HCT116 (cell line): ENCODE measurements around the gene DIO3. TPM values are rescaled to one million over a fixed set of nuclear protein-coding genes. Genes with fewer than 3 reads are reported as not detected.
A peak's percentile ranks its signal among the peaks of the same experiment; 100 is the strongest.

ENCODE experiments used
- ATAC-seq: fragments of 200-7000 bp; cut with Tn5 transposase; 2 replicates; pipeline ENCODE4 v1.9.1; 2020; ENCODE audit warnings: mild to moderate bottlenecking, moderate library complexity
- BruUV-seq: library from RNA; stranded (reverse); fragments of 400-500 nt; replicated peaks from 2 replicates; lab custom pipeline; 2021; lab: Mats Ljungman, UMichigan
- CTCF ChIA-PET: fragments of 300-600 bp; sonication (Branson Sonifier 250); formaldehyde crosslinking; loops from one replicate; lab custom pipeline; 2021; ENCODE audit warnings: antibody characterized with exemption; lab: Charles Lee
- POLR2A ChIA-PET: fragments of 300-600, 350-600 bp; sonication (Branson Sonifier 250); formaldehyde crosslinking; loops from one replicate; lab custom pipeline; 2021; ENCODE audit warnings: antibody characterized with exemption; lab: Charles Lee
- RAD21 ChIA-PET, 2 experiments: fragments of 300-600 bp; sonication (Branson Sonifier 250); formaldehyde crosslinking; loops; one replicate each; lab custom pipeline; 2023; ENCODE audit warnings: low total read pairs in 2 of 2; ENCODE audit not compliant: uncharacterized antibody in 2 of 2, unreplicated experiment in 2 of 2, low non-redundant PET in 1 of 2; lab: Charles Lee
- DNase-seq: peaks from one replicate; pipeline ENCODE4 v3.0.0-alpha.2; 2010; ENCODE audit warnings: low read depth, low spot score
- H2AFZ ChIP-seq: fragments of 200-600 bp; shearing (Covaris generic), sonication (generic); 2 replicates; pipeline ENCODE4 v1.6.1; 2017; ENCODE audit warnings: low read depth, mixed run types, mixed read lengths, antibody characterized with exemption, low read length; ENCODE audit not compliant: poor library complexity, severe bottlenecking
- H3K27ac ChIP-seq: 2 replicates; pipeline ENCODE4 v1.5.1; 2012; ENCODE audit warnings: low read depth, low read length
- H3K27me3 ChIP-seq: fragments of 200-600 bp; sonication (generic); 2 replicates; pipeline ENCODE4 v1.6.1; 2016; ENCODE audit warnings: mixed run types, low read length, mixed read lengths; ENCODE audit not compliant: insufficient read depth
- H3K36me3 ChIP-seq, 2 experiments: fragments of 200-500 bp in 1 of 2; fragments of 200-600 bp in 1 of 2; sonication (Bioruptor generic) in 1 of 2; sonication (generic) in 1 of 2; 2 replicates each; pipeline versions ENCODE4 v1.5.1 to v1.6.1; 2014 to 2016; ENCODE audit warnings: low read length in 2 of 2, inconsistent platforms in 1 of 2, mixed read lengths in 1 of 2, mixed run types in 1 of 2; ENCODE audit not compliant: insufficient read depth in 2 of 2, control insufficient read depth in 1 of 2
- H3K4me1 ChIP-seq, 2 experiments: fragments of 200-600 bp in 1 of 2; sonication (generic) in 1 of 2; 2 replicates each; pipeline versions ENCODE4 v1.5.1 to v1.6.1; 2012 to 2017; ENCODE audit warnings: low read length in 2 of 2, inconsistent platforms in 1 of 2, mild to moderate bottlenecking in 1 of 2, mixed read lengths in 1 of 2, mixed run types in 1 of 2, moderate library complexity in 1 of 2; ENCODE audit not compliant: insufficient read depth in 2 of 2, control insufficient read depth in 1 of 2
- H3K4me2 ChIP-seq: fragments of 200-600 bp; sonication (generic); 2 replicates; pipeline ENCODE4 v1.6.1; 2017; ENCODE audit warnings: mixed run types, low read length, mixed read lengths
- H3K4me3 ChIP-seq, 2 experiments: fragments of 200-600 bp in 1 of 2; sonication (generic) in 1 of 2; replicated peaks in 1 of 2; 2 replicates each; pipeline ENCODE4 v1.5.1; 2011 to 2016; ENCODE audit warnings: low read length in 2 of 2, control low read depth in 1 of 2, low read depth in 1 of 2, mild to moderate bottlenecking in 1 of 2, mixed read lengths in 1 of 2, mixed run types in 1 of 2
- H3K79me2 ChIP-seq: fragments of 200-600 bp; sonication (generic); 2 replicates; pipeline ENCODE4 v1.6.1; 2017; ENCODE audit warnings: mild to moderate bottlenecking, mixed run types, low read length, moderate library complexity, mixed read lengths; ENCODE audit not compliant: insufficient read depth
- H3K9ac ChIP-seq: fragments of 200-600 bp; sonication (generic); 2 replicates; pipeline ENCODE4 v1.6.1; 2016; ENCODE audit warnings: low read length, mixed read lengths
- H3K9me2 ChIP-seq: fragments of 200-600 bp; sonication (generic), shearing (Covaris generic); 2 replicates; pipeline ENCODE4 v1.6.1; 2017; ENCODE audit warnings: mixed run types, mild to moderate bottlenecking, moderate library complexity; ENCODE audit not compliant: insufficient read depth
- H3K9me3 ChIP-seq, 2 experiments: fragments of 200-500 bp in 1 of 2; fragments of 200-600 bp in 1 of 2; sonication (Bioruptor generic) in 1 of 2; sonication (generic) in 1 of 2; 2 replicates each; pipeline ENCODE4 v1.6.1; 2014 to 2017; ENCODE audit warnings: low read length in 2 of 2, mixed read lengths in 2 of 2, inconsistent platforms in 1 of 2, low read depth in 1 of 2, mild to moderate bottlenecking in 1 of 2, mixed run types in 1 of 2, moderate library complexity in 1 of 2; ENCODE audit not compliant: control insufficient read depth in 1 of 2, insufficient read depth in 1 of 2
- H4K20me1 ChIP-seq: fragments of 200-600 bp; sonication (generic), shearing (Covaris generic); 2 replicates; pipeline ENCODE4 v1.6.1; 2017; ENCODE audit warnings: mixed run types, mild to moderate bottlenecking, moderate library complexity; ENCODE audit not compliant: insufficient read depth
- CBX3 ChIP-seq: IDR thresholded peaks from 2 replicates; pipeline ENCODE4 v1.6.1; 2012; ENCODE audit warnings: low read depth
- EGR1 ChIP-seq: IDR thresholded peaks from 2 replicates; pipeline ENCODE4 v1.6.1; 2012; ENCODE audit warnings: low read depth
- MAX ChIP-seq: IDR thresholded peaks from 2 replicates; pipeline ENCODE4 v1.6.1; 2012
- POLR2A ChIP-seq: IDR thresholded peaks from 2 replicates; pipeline ENCODE4 v1.7.0; 2011; ENCODE audit warnings: borderline replicate concordance; ENCODE audit not compliant: insufficient read depth, insufficient read length; ENCODE audit errors: extremely low read depth
- SIN3A ChIP-seq: IDR thresholded peaks from 2 replicates; pipeline ENCODE4 v1.6.1; 2012; ENCODE audit warnings: low read depth
- ZNF274 ChIP-seq: fragments of 200-500 bp; sonication (Bioruptor generic); IDR thresholded peaks from 2 replicates; pipeline ENCODE4 v1.6.1; 2014; ENCODE audit warnings: mild to moderate bottlenecking, low read depth, low read length, inconsistent platforms
- intact Hi-C: fragments of 100-400 bp; cut with micrococcal nuclease; formaldehyde crosslinking; loops from 2 replicates; pipeline ENCODE4 v1.10.0; 2022
- total RNA-seq: library from RNA; stranded (reverse); gene quantifications from one replicate; pipeline ENCODE4 v1.2.1, GENCODE V29; 2021; ENCODE audit not compliant: unreplicated experiment
- TF ChIP-seq, protein P1 (sequence below), 3 experiments: fragments of 200-600 bp in 1 of 3; sonication (generic) in 1 of 3; IDR thresholded peaks in 2 of 3; conservative IDR thresholded peaks in 1 of 3; 2 replicates each; pipeline ENCODE4 v1.5.1; 2012 to 2017; ENCODE audit warnings: low read depth in 2 of 3, low read length in 2 of 3, antibody characterized with exemption in 1 of 3, borderline replicate concordance in 1 of 3, control low read depth in 1 of 3, mild to moderate bottlenecking in 1 of 3, mixed read lengths in 1 of 3, mixed run types in 1 of 3, moderate library complexity in 1 of 3; ENCODE audit not compliant: insufficient read depth in 1 of 3

Gene DIO3
- total RNA-seq, 1 experiment from 2014 or later: 0.34 TPM

DNA sequence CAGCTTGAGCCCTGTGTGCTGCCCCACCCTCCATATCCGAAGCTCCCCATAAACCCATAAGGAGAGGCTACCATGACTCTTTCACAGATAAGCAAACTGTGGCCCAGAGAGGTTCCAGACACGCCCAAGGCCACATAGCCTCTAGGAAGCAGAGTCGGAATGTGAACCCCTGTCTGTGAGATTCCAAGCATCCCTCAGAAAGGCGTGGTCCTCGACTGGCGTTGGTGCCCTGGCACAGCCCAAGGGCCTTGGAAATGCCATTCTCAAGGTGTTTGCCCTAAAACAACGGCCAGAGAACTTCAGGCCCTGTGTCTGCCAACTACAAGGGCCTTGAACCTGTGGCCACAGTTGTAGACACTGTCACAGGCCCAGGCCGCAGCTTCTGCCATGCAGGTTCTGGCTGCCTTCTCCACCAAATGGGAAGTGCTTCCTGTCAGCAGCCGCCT, 8.5 kb upstream of the DIO3 start:
- ChIA-PET CTCF (no interaction called here), POLR2A (no interaction called here), RAD21 (no interaction called here)
- H3K36me3 ChIP-seq: no peaks in the 10 kb centered on the region
- TF ChIP-seq, protein P1, sequence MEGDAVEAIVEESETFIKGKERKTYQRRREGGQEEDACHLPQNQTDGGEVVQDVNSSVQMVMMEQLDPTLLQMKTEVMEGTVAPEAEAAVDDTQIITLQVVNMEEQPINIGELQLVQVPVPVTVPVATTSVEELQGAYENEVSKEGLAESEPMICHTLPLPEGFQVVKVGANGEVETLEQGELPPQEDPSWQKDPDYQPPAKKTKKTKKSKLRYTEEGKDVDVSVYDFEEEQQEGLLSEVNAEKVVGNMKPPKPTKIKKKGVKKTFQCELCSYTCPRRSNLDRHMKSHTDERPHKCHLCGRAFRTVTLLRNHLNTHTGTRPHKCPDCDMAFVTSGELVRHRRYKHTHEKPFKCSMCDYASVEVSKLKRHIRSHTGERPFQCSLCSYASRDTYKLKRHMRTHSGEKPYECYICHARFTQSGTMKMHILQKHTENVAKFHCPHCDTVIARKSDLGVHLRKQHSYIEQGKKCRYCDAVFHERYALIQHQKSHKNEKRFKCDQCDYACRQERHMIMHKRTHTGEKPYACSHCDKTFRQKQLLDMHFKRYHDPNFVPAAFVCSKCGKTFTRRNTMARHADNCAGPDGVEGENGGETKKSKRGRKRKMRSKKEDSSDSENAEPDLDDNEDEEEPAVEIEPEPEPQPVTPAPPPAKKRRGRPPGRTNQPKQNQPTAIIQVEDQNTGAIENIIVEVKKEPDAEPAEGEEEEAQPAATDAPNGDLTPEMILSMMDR (IDR thresholded peaks at IDR 0.05 in 2 of 3, conservative IDR thresholded peaks at IDR 0.05 in 1 of 3; ENCODE audit: borderline replicate concordance in 1 of 3, insufficient read depth in 1 of 3, low read depth in 2 of 3, low read length in 2 of 3): no peak
- TF ChIP-seq POLR2A (no peak), EGR1 (no peak), CBX3 (no peak)
- intact Hi-C loops: no loop called here
- peaks cover 13 to 14% of the 10 kb centered on the region in 2 experiments for H3K4me1 ChIP-seq
- BruUV-seq: no TSS peak
- H3K27me3 ChIP-seq: no peaks in the 10 kb centered on the region
- peak; percentile 79 for ATAC-seq
- no peaks in the 10 kb centered on the region for H3K9me2 ChIP-seq
- H3K27ac ChIP-seq: no peak overlapping the region
- H4K20me1 ChIP-seq: no peaks in the 10 kb centered on the region
- no peaks in the 10 kb centered on the region for H3K79me2 ChIP-seq
- H2AFZ ChIP-seq: no peak overlapping the region
- DNase-seq: no peak
- H3K4me2 ChIP-seq: peak overlapping the region; percentile 57
- H3K9ac ChIP-seq: no peak overlapping the region
- H3K4me3 ChIP-seq: 0 out of 4 replicates have a peak overlapping the region, but pooled peaks of 1 of the 2 experiments have one; percentile 11
- no peaks in the 10 kb centered on the region for H3K9me3 ChIP-seq

GRCh38 chr14:101553393-101553792, 7.9 kb upstream of the DIO3 start:
- Histone ChIP-seq H3K4me1 (peaks cover 13 to 14% of the 10 kb centered on the region in 2 experiments), H2AFZ (no peak overlapping the region), H3K27me3 (no peaks in the 10 kb centered on the region), H4K20me1 (no peaks in the 10 kb centered on the region), H3K4me3 (no peak overlapping the region), H3K9me2 (no peaks in the 10 kb centered on the region), H3K79me2 (no peaks in the 10 kb centered on the region), H3K27ac (no peak overlapping the region), H3K4me2 (peak overlapping the region; percentile 57; the same call in 1 of the 2 replicates), H3K36me3 (no peaks in the 10 kb centered on the region)
- BruUV-seq: no TSS peak
- intact Hi-C loops: no loop called here
- ATAC-seq: no peak
- RAD21 ChIA-PET: no interaction called here
- POLR2A ChIA-PET: no interaction called here
- TF ChIP-seq ZNF274 (no peak), EGR1 (no peak), CBX3 (no peak), MAX (no peak), SIN3A (no peak)
- TF ChIP-seq, all 23 proteins: peak for 0
- H3K9ac ChIP-seq: no peak overlapping the region
- CTCF ChIA-PET: no interaction called here
- H3K9me3 ChIP-seq: no peaks in the 10 kb centered on the region
- DNase-seq: no peak
